Neural progenitor cell (in vitro differentiated cells): ENCODE results near the gene TCEA3. TPM values are rescaled to one million over a fixed set of nuclear protein-coding genes. Genes with fewer than 3 reads are reported as not detected.
"Not testable (repeated sequence)": the region's sequence is repeated elsewhere in the genome, so short reads cannot be mapped to it uniquely, and the experiment has no call there.

ENCODE experiments used
- DNase-seq: peaks from one replicate; pipeline ENCODE4 v3.0.0-alpha.2; 2016; ENCODE audit warnings: low spot score
- H2AFZ ChIP-seq: fragments of 200-600 bp; sonication (generic); replicated peaks from 2 replicates; pipeline ENCODE4 v1.6.1; 2016; ENCODE audit warnings: antibody characterized with exemption
- H3F3A ChIP-seq: fragments of 200-600 bp; sonication (generic); 2 replicates; pipeline ENCODE4 v1.6.1; 2016; ENCODE audit warnings: antibody characterized with exemption, low read depth
- H3K27ac ChIP-seq: fragments of 200-600 bp; sonication (generic); 2 replicates; pipeline ENCODE4 v1.5.1; 2016; ENCODE audit warnings: mild to moderate bottlenecking
- H3K27me3 ChIP-seq: fragments of 200-600 bp; sonication (generic); 2 replicates; pipeline ENCODE4 v1.6.1; 2016; ENCODE audit warnings: mild to moderate bottlenecking, moderate library complexity
- H3K36me3 ChIP-seq: fragments of 200-600 bp; sonication (generic); 2 replicates; pipeline ENCODE4 v1.5.1; 2016
- H3K4me1 ChIP-seq: fragments of 200-600 bp; sonication (generic); 2 replicates; pipeline ENCODE4 v1.6.1; 2016; ENCODE audit warnings: mixed run types
- H3K4me2 ChIP-seq: fragments of 200-600 bp; sonication (generic); 2 replicates; pipeline ENCODE4 v1.6.1; 2016
- H3K4me3 ChIP-seq: fragments of 200-600 bp; sonication (generic); 2 replicates; pipeline ENCODE4 v1.5.1; 2016
- H3K79me2 ChIP-seq: fragments of 200-600 bp; sonication (generic); 2 replicates; pipeline ENCODE4 v1.6.1; 2016; ENCODE audit warnings: low read depth
- H3K9ac ChIP-seq: fragments of 200-600 bp; sonication (generic); 2 replicates; pipeline ENCODE4 v1.6.1; 2016
- H3K9me3 ChIP-seq: fragments of 200-600 bp; sonication (generic); 2 replicates; pipeline ENCODE4 v1.5.1; 2016; ENCODE audit warnings: low read depth
- H4K20me1 ChIP-seq: fragments of 200-600 bp; sonication (generic); 2 replicates; pipeline ENCODE4 v1.6.1; 2016; ENCODE audit warnings: low read depth
- H3K27ac Mint-ChIP-seq: 3 replicates; pipeline ENCODE4 v1.8.0; 2021; ENCODE audit warnings: mixed read lengths
- H3K27me3 Mint-ChIP-seq: 2 replicates; pipeline ENCODE4 v1.8.0; 2022; ENCODE audit warnings: low read depth, mild to moderate bottlenecking, inconsistent platforms, moderate library complexity, mixed read lengths; ENCODE audit not compliant: insufficient read depth
- H3K36me3 Mint-ChIP-seq: 3 replicates; pipeline ENCODE4 v1.8.0; 2021; ENCODE audit warnings: mixed read lengths
- H3K4me1 Mint-ChIP-seq: 3 replicates; pipeline ENCODE4 v1.8.0; 2021; ENCODE audit warnings: mixed read lengths
- H3K4me3 Mint-ChIP-seq: 3 replicates; pipeline ENCODE4 v1.8.0; 2021; ENCODE audit warnings: mild to moderate bottlenecking, moderate library complexity, mixed read lengths
- H3K9me3 Mint-ChIP-seq: 3 replicates; pipeline ENCODE4 v1.8.0; 2020; ENCODE audit warnings: mixed read lengths
- EZH2 ChIP-seq: fragments of 200-600 bp; sonication (generic); IDR thresholded peaks from 2 replicates; pipeline ENCODE4 v1.6.1; 2017; ENCODE audit warnings: antibody characterized with exemption, mild to moderate bottlenecking, moderate library complexity
- EZH2phosphoT487 ChIP-seq: fragments of 200-600 bp; sonication (generic); IDR thresholded peaks from 2 replicates; pipeline ENCODE4 v1.6.1; 2017; ENCODE audit warnings: antibody characterized with exemption
- total RNA-seq: library from RNA; depleted of rRNA; stranded (reverse); fragments of >200 nt; gene quantifications from 2 replicates; pipeline ENCODE4 v1.2.3, GENCODE V29; 2015; ENCODE audit warnings: low replicate concordance
- TF ChIP-seq, protein P1 (sequence below): fragments of 200-600 bp; sonication (generic); IDR thresholded peaks from 2 replicates; pipeline ENCODE4 v1.5.1; 2017; ENCODE audit warnings: antibody characterized with exemption, mild to moderate bottlenecking

TCEA3 gene
- total RNA-seq, 1 donor from 2014 or later: 0.54 TPM

DNA sequence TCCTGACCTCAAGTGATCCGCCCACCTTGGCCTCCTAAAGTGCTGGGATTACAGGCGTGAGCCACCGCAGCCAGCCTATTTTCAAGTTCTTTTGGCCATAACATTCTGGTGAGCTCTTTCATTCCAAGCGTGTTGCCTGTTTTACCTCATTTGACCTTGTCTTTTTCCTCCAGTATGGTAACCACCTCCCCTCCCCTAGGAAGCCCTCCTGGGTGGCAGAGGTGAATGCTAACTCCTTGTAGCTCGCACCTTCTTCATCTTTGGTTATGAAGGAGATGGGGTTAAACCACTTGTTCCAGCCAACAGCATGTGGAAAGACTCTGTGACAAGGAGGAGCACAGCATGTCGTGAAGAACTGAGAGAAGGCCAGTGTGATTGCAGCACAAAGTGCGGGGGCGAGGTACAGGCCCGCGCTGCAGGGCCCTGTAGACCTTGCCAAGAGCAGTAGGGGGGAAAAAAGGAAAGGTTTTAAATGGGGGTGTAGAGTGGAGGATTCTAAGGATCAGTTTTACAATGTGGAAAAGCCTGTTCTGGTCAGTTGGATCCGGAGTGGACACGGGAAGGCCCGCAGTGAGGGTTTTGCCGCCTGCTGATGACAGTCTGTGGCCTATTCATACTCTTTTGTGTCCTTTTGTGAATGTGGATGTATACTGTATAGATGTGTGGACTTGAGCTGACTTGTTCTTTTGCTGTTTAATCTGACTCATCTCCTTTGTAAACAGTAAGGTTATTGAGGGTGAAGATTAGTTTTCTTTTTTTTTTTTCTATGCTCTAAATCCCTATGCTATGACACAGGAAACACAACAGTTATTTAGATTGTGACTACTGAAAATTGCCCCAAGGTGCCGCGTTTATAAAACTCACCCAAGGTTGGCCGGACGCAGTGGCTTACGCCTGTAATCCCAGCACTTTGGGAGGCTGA, 47.4 kb downstream of the TCEA3 start:
- H3K4me3 Mint-ChIP-seq: peak overlapping the region; percentile 56
- DNase-seq: peak; percentile 22
- Histone ChIP-seq H3K79me2 (no peaks in the 10 kb centered on the region), H3K4me3 (no peak overlapping the region), H2AFZ (no peak overlapping the region), H3K9me3 (no peaks in the 10 kb centered on the region), H3K9ac (no peak overlapping the region), H4K20me1 (peaks cover 4% of the 10 kb centered on the region), H3K4me2 (no peak overlapping the region), H3K27me3 (peaks cover 87% of the 10 kb centered on the region), H3K27ac (no peak overlapping the region), H3F3A (peaks cover 15% of the 10 kb centered on the region), H3K36me3 (no peaks in the 10 kb centered on the region), H3K4me1 (peaks cover 20% of the 10 kb centered on the region)
- no peak for TF ChIP-seq EZH2phosphoT487
- no peak for TF ChIP-seq EZH2
- TF ChIP-seq, protein P1, sequence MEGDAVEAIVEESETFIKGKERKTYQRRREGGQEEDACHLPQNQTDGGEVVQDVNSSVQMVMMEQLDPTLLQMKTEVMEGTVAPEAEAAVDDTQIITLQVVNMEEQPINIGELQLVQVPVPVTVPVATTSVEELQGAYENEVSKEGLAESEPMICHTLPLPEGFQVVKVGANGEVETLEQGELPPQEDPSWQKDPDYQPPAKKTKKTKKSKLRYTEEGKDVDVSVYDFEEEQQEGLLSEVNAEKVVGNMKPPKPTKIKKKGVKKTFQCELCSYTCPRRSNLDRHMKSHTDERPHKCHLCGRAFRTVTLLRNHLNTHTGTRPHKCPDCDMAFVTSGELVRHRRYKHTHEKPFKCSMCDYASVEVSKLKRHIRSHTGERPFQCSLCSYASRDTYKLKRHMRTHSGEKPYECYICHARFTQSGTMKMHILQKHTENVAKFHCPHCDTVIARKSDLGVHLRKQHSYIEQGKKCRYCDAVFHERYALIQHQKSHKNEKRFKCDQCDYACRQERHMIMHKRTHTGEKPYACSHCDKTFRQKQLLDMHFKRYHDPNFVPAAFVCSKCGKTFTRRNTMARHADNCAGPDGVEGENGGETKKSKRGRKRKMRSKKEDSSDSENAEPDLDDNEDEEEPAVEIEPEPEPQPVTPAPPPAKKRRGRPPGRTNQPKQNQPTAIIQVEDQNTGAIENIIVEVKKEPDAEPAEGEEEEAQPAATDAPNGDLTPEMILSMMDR: no peak
- peaks cover 13% of the 10 kb centered on the region for H3K36me3 Mint-ChIP-seq
- H3K9me3 Mint-ChIP-seq: peaks cover 4% of the 10 kb centered on the region
- H3K27ac Mint-ChIP-seq: peak overlapping the region; percentile 77
- peaks cover 10% of the 10 kb centered on the region for H3K27me3 Mint-ChIP-seq
- H3K4me1 Mint-ChIP-seq: peaks cover 53% of the 10 kb centered on the region

DNA sequence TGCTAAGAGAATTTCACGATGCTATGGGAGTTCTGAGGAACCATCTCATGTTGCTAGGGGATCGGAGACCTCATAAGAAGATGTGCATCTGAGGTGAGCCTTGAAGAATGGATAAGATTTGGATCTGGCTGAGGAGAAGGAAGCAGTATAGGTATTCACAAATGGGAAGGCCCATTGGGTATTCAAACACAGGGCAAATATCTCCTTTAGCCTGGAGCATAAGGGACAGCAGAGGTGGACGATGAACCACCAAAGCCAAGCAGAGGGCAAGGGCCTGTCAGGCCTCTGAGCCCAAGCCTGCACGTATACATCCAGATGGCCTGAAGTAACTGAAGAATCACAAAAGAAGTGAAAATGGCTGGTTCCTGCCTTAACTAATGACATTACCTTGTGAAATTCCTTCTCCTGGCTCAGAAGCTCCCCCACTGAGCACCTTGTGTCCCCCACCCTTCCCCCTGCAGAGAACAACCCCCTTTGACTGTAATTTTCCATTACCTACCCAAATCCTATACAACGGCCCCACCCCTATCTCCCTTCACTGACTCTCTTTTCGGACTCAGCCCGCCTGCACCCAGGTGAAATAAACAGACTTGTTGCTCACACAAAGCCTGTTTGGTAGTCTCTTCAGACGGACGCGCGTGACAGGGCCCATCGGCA, 50.3 kb downstream of the TCEA3 start:
- Histone ChIP-seq H3K79me2 (peaks cover 13% of the 10 kb centered on the region), H3F3A (peaks cover 43% of the 10 kb centered on the region), H4K20me1 (peaks cover 21% of the 10 kb centered on the region), H3K4me1 (peaks cover 41% of the 10 kb centered on the region), H3K27me3 (peaks cover 60% of the 10 kb centered on the region)
- not testable (repeated sequence) for DNase-seq, H3K4me2 ChIP-seq, H3K27me3 Mint-ChIP-seq, H3K4me3 ChIP-seq, H2AFZ ChIP-seq, H3K9me3 ChIP-seq, H3K9me3 Mint-ChIP-seq, H3K36me3 ChIP-seq, H3K9ac ChIP-seq, H3K27ac ChIP-seq, H3K27ac Mint-ChIP-seq
- H3K4me3 Mint-ChIP-seq: peak overlapping the region; percentile 11
- H3K4me1 Mint-ChIP-seq: peaks cover 72% of the 10 kb centered on the region
- peaks cover 12% of the 10 kb centered on the region for H3K36me3 Mint-ChIP-seq

DNA sequence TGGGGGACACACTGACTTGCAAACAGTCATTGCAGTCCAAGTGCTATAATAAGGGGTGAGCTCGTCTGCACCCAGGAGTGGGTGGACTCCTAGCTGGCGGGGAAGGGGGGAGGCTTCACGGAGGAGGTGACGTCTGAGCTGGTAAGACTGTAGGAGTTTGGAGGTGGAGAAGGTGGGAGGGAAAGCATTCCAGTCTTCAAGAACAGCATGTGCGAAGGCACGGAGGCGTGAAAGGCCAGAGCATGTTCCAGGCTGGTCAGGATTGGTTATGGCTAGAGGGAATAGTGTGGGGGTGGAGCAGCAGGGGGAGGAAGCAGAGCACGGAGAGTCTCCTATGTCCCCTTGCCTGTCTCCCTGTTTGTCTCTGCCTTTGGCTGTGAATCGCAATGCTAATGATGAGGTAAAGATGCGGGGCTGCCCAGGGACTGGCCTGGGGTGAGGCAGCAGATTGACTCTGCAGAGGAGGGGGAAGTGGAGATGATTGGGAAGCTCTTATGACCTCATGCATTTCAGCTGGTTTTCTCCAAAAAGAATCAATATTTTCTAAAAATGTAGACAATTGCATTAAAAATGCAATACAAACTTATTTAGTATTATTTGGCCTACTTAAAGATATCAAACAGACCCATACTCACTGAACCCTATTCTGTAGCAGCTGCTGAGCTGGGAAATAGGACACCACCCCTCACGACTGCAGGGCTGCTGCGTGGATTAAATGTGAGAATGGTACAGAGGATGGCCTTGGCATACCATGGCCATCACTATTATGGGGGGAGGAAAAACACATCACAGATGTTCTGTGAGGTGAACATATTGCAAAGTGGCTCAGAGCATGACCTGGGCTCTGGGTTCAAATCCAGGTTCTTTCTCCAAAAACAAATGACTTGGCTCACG, 52.3 kb downstream of the TCEA3 start:
- peak overlapping the region; percentile 81 for H3K4me2 ChIP-seq
- peaks cover 21% of the 10 kb centered on the region for H4K20me1 ChIP-seq
- H3K4me1 ChIP-seq: peaks cover 41% of the 10 kb centered on the region
- H3K27me3 ChIP-seq: peaks cover 47% of the 10 kb centered on the region
- H3K36me3 ChIP-seq: no peaks in the 10 kb centered on the region
- H3K9ac ChIP-seq: no peak overlapping the region
- H3K79me2 ChIP-seq: peaks cover 16% of the 10 kb centered on the region
- peak overlapping the region; percentile 34 for H3K4me3 ChIP-seq
- peaks cover 67% of the 10 kb centered on the region for H3K4me1 Mint-ChIP-seq
- H3K27ac Mint-ChIP-seq: peak overlapping the region; percentile 16
- peak overlapping the region; percentile 77 for H3K27ac ChIP-seq
- H3K27me3 Mint-ChIP-seq: peaks cover 7% of the 10 kb centered on the region
- peak overlapping the region; percentile 69 for H3K4me3 Mint-ChIP-seq
- TF ChIP-seq EZH2: no peak
- TF ChIP-seq EZH2phosphoT487: no peak
- TF ChIP-seq, protein P1: no peak
- H3K9me3 Mint-ChIP-seq: peaks cover 2% of the 10 kb centered on the region
- peak; percentile 36 for DNase-seq
- no peaks in the 10 kb centered on the region for H3K9me3 ChIP-seq
- H3K36me3 Mint-ChIP-seq: peaks cover 18% of the 10 kb centered on the region
- peaks cover 56% of the 10 kb centered on the region for H3F3A ChIP-seq
- no peak overlapping the region for H2AFZ ChIP-seq
